ENCODE data around the gene WHAMM. TPM values are rescaled to one million over a fixed set of nuclear protein-coding genes. Genes with fewer than 3 reads are reported as not detected.

Gene WHAMM
- total RNA-seq, 1 donor from 2014 or later, result 9.9 TPM

- no peak overlapping the region for H3K27ac ChIP-seq
- no peaks in the 10 kb centered on the region for H3K27me3 ChIP-seq (ENCODE audit: low read depth)
- intact Hi-C loops (cut with DNase I), result no loop called here
- H3K9me3 ChIP-seq, result no peaks in the 10 kb centered on the region
- ATAC-seq, result no peak
- no peak for DNase-seq
- TF ChIP-seq, protein P1, sequence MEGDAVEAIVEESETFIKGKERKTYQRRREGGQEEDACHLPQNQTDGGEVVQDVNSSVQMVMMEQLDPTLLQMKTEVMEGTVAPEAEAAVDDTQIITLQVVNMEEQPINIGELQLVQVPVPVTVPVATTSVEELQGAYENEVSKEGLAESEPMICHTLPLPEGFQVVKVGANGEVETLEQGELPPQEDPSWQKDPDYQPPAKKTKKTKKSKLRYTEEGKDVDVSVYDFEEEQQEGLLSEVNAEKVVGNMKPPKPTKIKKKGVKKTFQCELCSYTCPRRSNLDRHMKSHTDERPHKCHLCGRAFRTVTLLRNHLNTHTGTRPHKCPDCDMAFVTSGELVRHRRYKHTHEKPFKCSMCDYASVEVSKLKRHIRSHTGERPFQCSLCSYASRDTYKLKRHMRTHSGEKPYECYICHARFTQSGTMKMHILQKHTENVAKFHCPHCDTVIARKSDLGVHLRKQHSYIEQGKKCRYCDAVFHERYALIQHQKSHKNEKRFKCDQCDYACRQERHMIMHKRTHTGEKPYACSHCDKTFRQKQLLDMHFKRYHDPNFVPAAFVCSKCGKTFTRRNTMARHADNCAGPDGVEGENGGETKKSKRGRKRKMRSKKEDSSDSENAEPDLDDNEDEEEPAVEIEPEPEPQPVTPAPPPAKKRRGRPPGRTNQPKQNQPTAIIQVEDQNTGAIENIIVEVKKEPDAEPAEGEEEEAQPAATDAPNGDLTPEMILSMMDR (IDR thresholded peaks at IDR 0.05), result no peak
- H3K4me3 ChIP-seq, result no peak overlapping the region
- H3K36me3 ChIP-seq, result no peaks in the 10 kb centered on the region
- no peaks in the 10 kb centered on the region for H3K4me1 ChIP-seq
These were observed 68.9 kb downstream of the WHAMM start for GRCh38 chr15:82878325-82878724.

DNA sequence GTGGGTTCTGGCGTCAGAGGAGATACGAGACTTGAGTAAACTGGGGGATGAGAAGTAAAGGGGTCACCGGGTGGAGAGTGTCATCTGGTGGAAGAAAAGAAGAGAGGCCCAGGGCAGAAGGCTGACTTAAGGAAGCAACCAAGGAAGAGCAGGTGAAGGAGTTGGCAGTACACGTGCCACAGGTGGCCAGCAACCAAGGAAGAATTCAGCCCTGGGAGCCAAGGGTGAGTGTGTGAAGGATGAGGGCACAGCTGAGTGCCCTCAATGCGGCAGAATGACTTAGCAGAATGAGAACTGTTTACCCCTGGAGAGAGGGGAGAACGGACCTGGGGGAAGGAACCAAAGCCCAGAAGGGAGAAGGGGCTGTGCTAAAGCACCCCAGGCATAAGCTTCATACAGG lies 71.3 kb downstream of the WHAMM start:
- Histone ChIP-seq H3K36me3 (no peaks in the 10 kb centered on the region), H3K4me3 (no peak overlapping the region), H3K27me3 (ENCODE audit: low read depth) (no peaks in the 10 kb centered on the region), H3K4me1 (no peaks in the 10 kb centered on the region), H3K9me3 (no peaks in the 10 kb centered on the region), H3K27ac (no peak overlapping the region)
- DNase-seq (no peak), ATAC-seq (no peak)
- intact Hi-C loops (cut with DNase I), result no loop called here
- TF ChIP-seq, protein P1 (IDR thresholded peaks at IDR 0.05), result no peak

GRCh38 chr15:82881747-82882146 lies 72.3 kb downstream of the WHAMM start:
- ATAC-seq, result no peak
- intact Hi-C loops (cut with DNase I), result no loop called here
- no peak for DNase-seq

GRCh38 chr15:82882273-82882928 lies 73.0 kb downstream of the WHAMM start:
- H3K4me3 ChIP-seq, result no peak overlapping the region
- no peaks in the 10 kb centered on the region for H3K4me1 ChIP-seq
- intact Hi-C loops (cut with DNase I), result no loop called here
- H3K9me3 ChIP-seq, result no peaks in the 10 kb centered on the region
- no peaks in the 10 kb centered on the region for H3K27me3 ChIP-seq (ENCODE audit: low read depth)
- H3K27ac ChIP-seq, result no peak overlapping the region
- DNase-seq, result no peak
- no peak for ATAC-seq
- no peaks in the 10 kb centered on the region for H3K36me3 ChIP-seq
- TF ChIP-seq, protein P1 (IDR thresholded peaks at IDR 0.05), result no peak

More at GRCh38 chr15:82881747-82882146, 72.3 kb downstream of the WHAMM start:
- TF ChIP-seq, protein P1 (IDR thresholded peaks at IDR 0.05), result no peak
- Histone ChIP-seq H3K36me3 (no peaks in the 10 kb centered on the region), H3K4me3 (no peak overlapping the region), H3K4me1 (no peaks in the 10 kb centered on the region), H3K9me3 (no peaks in the 10 kb centered on the region), H3K27ac (no peak overlapping the region), H3K27me3 (ENCODE audit: low read depth) (no peaks in the 10 kb centered on the region)

Other genes starting within 250 kb of the WHAMM start
- 2.7 TPM for gene CPEB1, start 162.3 kb upstream of the WHAMM start, total RNA-seq
- gene AP3B2, start 99.8 kb upstream of the WHAMM start, total RNA-seq, result 3.0 TPM
- gene FSD2, start 3.6 kb upstream of the WHAMM start, total RNA-seq, result 0.18 TPM
- 16.2 TPM for gene HOMER2, start 143.1 kb downstream of the WHAMM start, total RNA-seq
- 17.9 TPM for gene RAMAC, start 176.6 kb downstream of the WHAMM start, total RNA-seq
- gene C15orf40, start 202.0 kb downstream of the WHAMM start, total RNA-seq, result 17.8 TPM

All from lower lobe of right lung (tissue), 2 donors.